H1 (cell line): ENCODE results near the gene RBM20. TPM values are rescaled to one million over a fixed set of nuclear protein-coding genes. Genes with fewer than 3 reads are reported as not detected.

ENCODE experiments used
- CTCF ChIA-PET: fragments of 300-600 bp; sonication (Branson Sonifier 250); formaldehyde crosslinking; loops from one replicate; lab custom pipeline; 2021; ENCODE audit not compliant: partially characterized antibody; lab: Charles Lee
- POLR2A ChIA-PET: fragments of 300-600 bp; sonication (Branson Sonifier 250); formaldehyde crosslinking; loops from one replicate; lab custom pipeline; 2021; ENCODE audit warnings: inconsistent platforms; ENCODE audit not compliant: partially characterized antibody; lab: Charles Lee
- DNase-seq, 2 experiments: peaks; one replicate each; pipeline versions ENCODE4 v3.0.0 to v3.0.0-alpha.2; 2010 to 2022; ENCODE audit warnings: low spot score in 2 of 2, low read depth in 1 of 2, mixed read lengths in 1 of 2
- FAIRE-seq: peaks from 2 replicates; lab custom pipeline; 2011; peaks lifted over from hg19 to GRCh38; lab: Jason Lieb, UNC
- H2AFZ ChIP-seq: 2 replicates; pipeline ENCODE4 v1.8.1; 2012; ENCODE audit warnings: low read length, inconsistent platforms
- H2AK5ac ChIP-seq: 2 replicates; pipeline ENCODE4 v1.6.1; 2013; ENCODE audit warnings: low read depth, low read length
- H2BK120ac ChIP-seq: replicated peaks from 2 replicates; pipeline ENCODE3; 2013; ENCODE audit warnings: low read depth, low read length, inconsistent platforms
- H2BK12ac ChIP-seq: 2 replicates; pipeline ENCODE4 v1.6.1; 2013; ENCODE audit warnings: low read depth, low read length
- H2BK15ac ChIP-seq: 2 replicates; pipeline ENCODE4 v1.6.1; 2013; ENCODE audit warnings: low read length
- H2BK20ac ChIP-seq: 2 replicates; pipeline ENCODE4 v1.6.1; 2013; ENCODE audit warnings: low read length
- H2BK5ac ChIP-seq: 2 replicates; pipeline ENCODE4 v1.6.1; 2013; ENCODE audit warnings: low read depth, low read length
- H3K14ac ChIP-seq: 2 replicates; pipeline ENCODE4 v1.6.1; 2013; ENCODE audit warnings: inconsistent platforms; ENCODE audit not compliant: insufficient read length
- H3K18ac ChIP-seq: 2 replicates; pipeline ENCODE4 v1.6.1; 2013; ENCODE audit warnings: low read length; ENCODE audit errors: extremely low read depth
- H3K23ac ChIP-seq: 2 replicates; pipeline ENCODE4 v1.6.1; 2013; ENCODE audit warnings: inconsistent platforms; ENCODE audit not compliant: insufficient read length
- H3K23me2 ChIP-seq: 2 replicates; pipeline ENCODE4 v1.6.1; 2013; ENCODE audit warnings: low read depth, low read length
- H3K27ac ChIP-seq: 2 replicates; pipeline ENCODE4 v1.6.1; 2011; ENCODE audit warnings: low read depth, low read length, inconsistent platforms
- H3K27me3 ChIP-seq, 4 experiments: replicated peaks in 1 of 4; 1 replicate in 1 of 4; 2 replicates in 3 of 4; pipeline versions ENCODE4 v1.6.1 to v1.8.1; 2011 to 2013; ENCODE audit warnings: low read length in 3 of 4, mild to moderate bottlenecking in 3 of 4, inconsistent platforms in 2 of 4, mixed read lengths in 2 of 4, moderate library complexity in 1 of 4; ENCODE audit not compliant: control insufficient read depth in 3 of 4, insufficient read depth in 3 of 4; ENCODE audit errors: extremely low read depth in 1 of 4
- H3K36me3 ChIP-seq, 4 experiments: 2 replicates each; pipeline versions ENCODE4 v1.6.1 to v1.8.1; 2011 to 2013; ENCODE audit warnings: mild to moderate bottlenecking in 4 of 4, low read length in 3 of 4, moderate library complexity in 2 of 4, control low read depth in 1 of 4, inconsistent platforms in 1 of 4; ENCODE audit not compliant: insufficient read depth in 4 of 4, control insufficient read depth in 2 of 4
- H3K4ac ChIP-seq: replicated peaks from 2 replicates; pipeline ENCODE3; 2013; ENCODE audit warnings: low read length, low read depth, mixed read lengths, inconsistent platforms; ENCODE audit not compliant: insufficient read length
- H3K4me1 ChIP-seq, 4 experiments: replicated peaks in 1 of 4; 1 replicate in 1 of 4; 2 replicates in 3 of 4; pipeline versions ENCODE4 v1.6.1 to v1.8.1; 2011 to 2013; ENCODE audit warnings: low read length in 3 of 4, inconsistent platforms in 2 of 4, mixed read lengths in 1 of 4; ENCODE audit not compliant: insufficient read depth in 4 of 4, control insufficient read depth in 3 of 4
- H3K4me2 ChIP-seq, 2 experiments: 2 replicates each; pipeline versions ENCODE4 v1.6.1 to v1.8.1; 2011 to 2013; ENCODE audit warnings: low read depth in 2 of 2, low read length in 2 of 2, control low read depth in 1 of 2, inconsistent platforms in 1 of 2, mild to moderate bottlenecking in 1 of 2; ENCODE audit not compliant: insufficient read depth in 1 of 2
- H3K4me3 ChIP-seq, 4 experiments: fragments of 200-600, 300-600 bp in 1 of 4; sonication (generic), shearing (Covaris generic), sonication (Bioruptor Twin) in 1 of 4; 2 replicates each; pipeline versions ENCODE4 v1.5.1 to v1.8.1; 2011 to 2016; ENCODE audit warnings: low read length in 4 of 4, low read depth in 3 of 4, control low read depth in 2 of 4, inconsistent platforms in 2 of 4, mild to moderate bottlenecking in 2 of 4, mixed read lengths in 1 of 4, moderate library complexity in 1 of 4; ENCODE audit not compliant: insufficient read depth in 2 of 4; ENCODE audit errors: extremely low read depth in 1 of 4
- H3K56ac ChIP-seq: replicated peaks from 2 replicates; pipeline ENCODE3; 2013; ENCODE audit warnings: low read depth, mild to moderate bottlenecking, mixed read lengths, low read length, inconsistent platforms; ENCODE audit not compliant: insufficient read length
- H3K79me1 ChIP-seq: 2 replicates; pipeline ENCODE4 v1.6.1; 2013; ENCODE audit warnings: low read depth, low read length, control low read depth
- H3K79me2 ChIP-seq, 2 experiments: 2 replicates each; pipeline versions ENCODE4 v1.6.1 to v1.8.1; 2012 to 2013; ENCODE audit warnings: low read length in 2 of 2, mild to moderate bottlenecking in 2 of 2, inconsistent platforms in 1 of 2; ENCODE audit not compliant: insufficient read depth in 2 of 2, control insufficient read depth in 1 of 2
- H3K9ac ChIP-seq, 4 experiments: replicated peaks in 1 of 4; 1 replicate in 1 of 4; 2 replicates in 3 of 4; pipeline versions ENCODE4 v1.6.1 to v1.8.1; 2011 to 2013; ENCODE audit warnings: low read depth in 3 of 4, low read length in 3 of 4, control low read depth in 2 of 4, mild to moderate bottlenecking in 2 of 4, moderate library complexity in 2 of 4, inconsistent platforms in 1 of 4; ENCODE audit errors: extremely low read depth in 1 of 4
- H3K9me3 ChIP-seq, 2 experiments: 2 replicates each; pipeline versions ENCODE4 v1.6.1 to v1.8.1; 2012 to 2013; ENCODE audit warnings: mild to moderate bottlenecking in 2 of 2, moderate library complexity in 2 of 2, control low read depth in 1 of 2, inconsistent platforms in 1 of 2, low read depth in 1 of 2, low read length in 1 of 2, mixed read lengths in 1 of 2; ENCODE audit not compliant: insufficient read depth in 2 of 2
- H4K20me1 ChIP-seq, 2 experiments: replicated peaks in 1 of 2; 2 replicates each; pipeline versions ENCODE3 to v1.8.1; 2011 to 2013; ENCODE audit warnings: inconsistent platforms in 2 of 2, low read length in 2 of 2, mild to moderate bottlenecking in 1 of 2; ENCODE audit not compliant: insufficient read depth in 2 of 2, control insufficient read depth in 1 of 2
- H4K5ac ChIP-seq: 2 replicates; pipeline ENCODE4 v1.6.1; 2013; ENCODE audit warnings: low read length, low read depth, mixed read lengths, inconsistent platforms; ENCODE audit not compliant: insufficient read length
- H4K8ac ChIP-seq: 2 replicates; pipeline ENCODE4 v1.8.0; 2013; ENCODE audit warnings: mild to moderate bottlenecking, moderate library complexity, low read length, inconsistent platforms; ENCODE audit not compliant: insufficient read depth; ENCODE audit errors: extremely low read depth
- H4K91ac ChIP-seq: replicated peaks from 2 replicates; pipeline ENCODE3; 2013; ENCODE audit warnings: low read length, mixed read lengths, inconsistent platforms; ENCODE audit not compliant: insufficient read length
- CEBPB ChIP-seq: IDR thresholded peaks from 2 replicates; pipeline ENCODE4 v1.6.1; 2012; ENCODE audit warnings: low read depth, low read length
- HDAC2 ChIP-seq, 2 experiments: fragments of 300-600 bp in 1 of 2; sonication (generic) in 1 of 2; IDR thresholded peaks; 2 replicates each; pipeline ENCODE4 v1.6.1; 2011 to 2012; ENCODE audit warnings: low read depth in 2 of 2, low read length in 2 of 2, mild to moderate bottlenecking in 2 of 2, moderate library complexity in 2 of 2, borderline replicate concordance in 1 of 2, inconsistent platforms in 1 of 2
- KDM1A ChIP-seq: fragments of 200-600, 300-600 bp; sonication (generic); IDR thresholded peaks from 2 replicates; pipeline ENCODE4 v1.7.1; 2016; ENCODE audit warnings: mild to moderate bottlenecking, low read length, borderline replicate concordance
- RNF2 ChIP-seq: fragments of 200-900, 300-1000 bp; sonication (generic); IDR thresholded peaks from 2 replicates; pipeline ENCODE4 v1.7.1; 2016; ENCODE audit warnings: borderline replicate concordance, low read depth, mild to moderate bottlenecking, antibody characterized with exemption, low read length; ENCODE audit not compliant: poor library complexity, severe bottlenecking; ENCODE audit errors: missing control alignments
- polyA plus RNA-seq, 7 experiments: library from polyadenylated mRNA; depleted of rRNA in 3 of 7; stranded (reverse) in 5 of 7; unstranded in 2 of 7; fragments of >200 nt in 5 of 7; fragments of 200-250 nt in 2 of 7; gene quantifications; 1 replicate in 5 of 7; 2 replicates in 1 of 7; 4 replicates in 1 of 7; pipeline versions ENCODE4 v1.2.1 to v1.2.3, GENCODE V29; 2011 to 2013; ENCODE audit warnings: missing spikeins in 2 of 7, mixed read lengths in 2 of 7
- total RNA-seq: library from RNA; stranded (reverse); fragmentation: NEBNext Ultra II Directional; extraction: Animal tissue kit (Norgen Biotek cat#: 25700); gene quantifications from 2 replicates; pipeline ENCODE4 v1.2.1, GENCODE V29; 2021
- TF ChIP-seq, protein P1 (sequence below): IDR thresholded peaks from 2 replicates; pipeline ENCODE4 v1.6.1; 2011; ENCODE audit warnings: low read depth, mild to moderate bottlenecking, low read length; ENCODE audit not compliant: insufficient read depth
- TF ChIP-seq, protein P2 (sequence below): IDR thresholded peaks from 2 replicates; pipeline ENCODE4 v1.6.1; 2012; ENCODE audit warnings: inconsistent platforms

RBM20 gene
- total and polyA plus RNA-seq, 2 of the 8 experiments (the other 6 are each of a cell fraction or from before 2014, with no cell fraction given): 0.05 to 0.63 TPM

GRCh38 chr10:110714356-110714755 is 70.2 kb downstream of the RBM20 start:
- H3K4me2 ChIP-seq: no peak overlapping the region
- FAIRE-seq (no peak), DNase-seq (no peak)
- H2BK20ac ChIP-seq: no peak overlapping the region
- H2AFZ ChIP-seq: no peak overlapping the region
- no peak overlapping the region for H4K5ac ChIP-seq
- POLR2A ChIA-PET: no interaction called here
- H3K4me3 ChIP-seq: no peak overlapping the region
- no peak overlapping the region for H3K14ac ChIP-seq
- H2BK5ac ChIP-seq: no peak overlapping the region
- H3K23me2 ChIP-seq: no peaks in the 10 kb centered on the region
- H3K4me1 ChIP-seq: no peaks in the 10 kb centered on the region
- no peaks in the 10 kb centered on the region for H3K79me1 ChIP-seq
- H4K8ac ChIP-seq: no peak overlapping the region
- H3K4ac ChIP-seq: no peak overlapping the region
- CTCF ChIA-PET: interaction anchor here (0.9 to 1.5 kb wide), 3 partner anchors 13 to 42 kb away, joined by 3 to 4 read pairs (median 3); no protein-coding TSS in a partner anchor
- no peaks in the 10 kb centered on the region for H3K9me3 ChIP-seq
- H4K20me1 ChIP-seq: no peaks in the 10 kb centered on the region
- no peak overlapping the region for H2BK15ac ChIP-seq
- no peak overlapping the region for H4K91ac ChIP-seq
- no peak overlapping the region for H3K27ac ChIP-seq
- H3K79me2 ChIP-seq: no peaks in the 10 kb centered on the region
- H2BK120ac ChIP-seq: no peak overlapping the region
- no peak overlapping the region for H2BK12ac ChIP-seq
- TF ChIP-seq, protein P1, sequence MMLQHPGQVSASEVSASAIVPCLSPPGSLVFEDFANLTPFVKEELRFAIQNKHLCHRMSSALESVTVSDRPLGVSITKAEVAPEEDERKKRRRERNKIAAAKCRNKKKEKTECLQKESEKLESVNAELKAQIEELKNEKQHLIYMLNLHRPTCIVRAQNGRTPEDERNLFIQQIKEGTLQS: no peak
- TF ChIP-seq RNF2 (no peak), CEBPB (no peak), HDAC2 (IDR thresholded peaks at IDR 0.05; ENCODE audit: borderline replicate concordance in 1 of 2, low read depth in 2 of 2, low read length in 2 of 2) (no peak), KDM1A (no peak)
- TF ChIP-seq, protein P2, sequence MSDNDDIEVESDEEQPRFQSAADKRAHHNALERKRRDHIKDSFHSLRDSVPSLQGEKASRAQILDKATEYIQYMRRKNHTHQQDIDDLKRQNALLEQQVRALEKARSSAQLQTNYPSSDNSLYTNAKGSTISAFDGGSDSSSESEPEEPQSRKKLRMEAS: no peak
- no peak overlapping the region for H2AK5ac ChIP-seq
- no peak overlapping the region for H3K18ac ChIP-seq
- H3K9ac ChIP-seq: no peak overlapping the region
- no peak overlapping the region for H3K23ac ChIP-seq
- H3K56ac ChIP-seq: no peak overlapping the region
- no peaks in the 10 kb centered on the region for H3K36me3 ChIP-seq
- no peaks in the 10 kb centered on the region for H3K27me3 ChIP-seq
